OCI-LY7 (cell line): Measurements from ENCODE around the gene IL6. TPM values are rescaled to one million over a fixed set of nuclear protein-coding genes. Genes with fewer than 3 reads are reported as not detected.

Experiments used
- BruUV-seq: library from RNA; stranded (reverse); fragments of 400-500 nt; replicated peaks from 2 replicates; lab custom pipeline; 2021; lab: Mats Ljungman, UMichigan
- CTCF ChIA-PET: fragments of 300-600 bp; sonication (Branson Sonifier 250); formaldehyde crosslinking; loops from one replicate; lab custom pipeline; 2022; ENCODE audit warnings: antibody characterized with exemption; ENCODE audit not compliant: unreplicated experiment; lab: Charles Lee
- POLR2A ChIA-PET: fragments of 300-600 bp; sonication (Branson Sonifier 250); formaldehyde crosslinking; loops from one replicate; lab custom pipeline; 2022; ENCODE audit warnings: antibody characterized with exemption; lab: Charles Lee
- DNase-seq: peaks from one replicate; pipeline ENCODE4 v3.0.0-alpha.2; 2015; ENCODE audit warnings: low spot score
- H2AFZ ChIP-seq: fragments of 200-600 bp; sonication (generic), shearing (Covaris generic); 2 replicates; pipeline ENCODE4 v1.6.1; 2014; ENCODE audit warnings: mild to moderate bottlenecking, antibody characterized with exemption, low read length, moderate library complexity
- H3K27ac ChIP-seq: fragments of 200-600 bp; sonication (generic); 2 replicates; pipeline ENCODE4 v1.5.1; 2014; ENCODE audit warnings: mixed run types, low read depth, mild to moderate bottlenecking, moderate library complexity, low read length, inconsistent platforms; ENCODE audit not compliant: poor library complexity, severe bottlenecking
- H3K36me3 ChIP-seq: fragments of 200-600 bp; sonication (generic); 2 replicates; pipeline ENCODE4 v1.6.1; 2014; ENCODE audit warnings: mild to moderate bottlenecking, antibody characterized with exemption, low read length, moderate library complexity, mixed read lengths; ENCODE audit not compliant: insufficient read depth
- H3K4me1 ChIP-seq: fragments of 200-600 bp; sonication (generic); 2 replicates; pipeline ENCODE4 v1.5.1; 2014; ENCODE audit warnings: mild to moderate bottlenecking, low read length; ENCODE audit not compliant: insufficient read depth, poor library complexity, severe bottlenecking
- H3K4me2 ChIP-seq: fragments of 200-600 bp; sonication (generic); 2 replicates; pipeline ENCODE4 v1.6.1; 2014; ENCODE audit warnings: mild to moderate bottlenecking, low read length
- H3K4me3 ChIP-seq: fragments of 200-600 bp; sonication (generic); 2 replicates; pipeline ENCODE4 v1.5.1; 2014; ENCODE audit warnings: mild to moderate bottlenecking, low read depth, low read length; ENCODE audit not compliant: poor library complexity, severe bottlenecking
- H3K79me2 ChIP-seq: fragments of 200-600 bp; sonication (generic); 2 replicates; pipeline ENCODE4 v1.6.1; 2016; ENCODE audit warnings: low read depth, mild to moderate bottlenecking, low read length, moderate library complexity, mixed read lengths; ENCODE audit not compliant: insufficient read depth
- H3K9me2 ChIP-seq: fragments of 200-600 bp; sonication (generic); 2 replicates; pipeline ENCODE4 v1.6.1; 2016; ENCODE audit warnings: mild to moderate bottlenecking, low read length, mixed read lengths; ENCODE audit not compliant: insufficient read depth
- H3K9me3 ChIP-seq: fragments of 200-600 bp; sonication (generic); 2 replicates; pipeline ENCODE4 v1.6.1; 2014; ENCODE audit warnings: mild to moderate bottlenecking, mixed run types, low read length, mixed read lengths
- H4K20me1 ChIP-seq: fragments of 200-600 bp; sonication (generic); 2 replicates; pipeline ENCODE4 v1.6.1; 2014; ENCODE audit warnings: mild to moderate bottlenecking, antibody characterized with exemption, low read length, moderate library complexity, mixed read lengths; ENCODE audit not compliant: insufficient read depth
- EZH2phosphoT487 ChIP-seq: fragments of 200-600 bp; sonication (generic); IDR thresholded peaks from 2 replicates; pipeline ENCODE4 v1.6.1; 2018; ENCODE audit warnings: low read depth, borderline replicate concordance, mild to moderate bottlenecking, mixed run types, antibody characterized with exemption, low read length, moderate library complexity, mixed read lengths
- intact Hi-C: fragments of 100-400 bp; cut with micrococcal nuclease; formaldehyde crosslinking; loops from one replicate; pipeline ENCODE4 v1.10.0; 2022; ENCODE audit not compliant: unreplicated experiment
- total RNA-seq, 2 experiments: library from RNA; depleted of rRNA in 1 of 2; stranded (reverse); fragments of >200 nt in 1 of 2; shearing (Covaris generic) in 1 of 2; gene quantifications; 2 replicates each; pipeline ENCODE4 v1.2.3, GENCODE V29; 2014 to 2022
- TF ChIP-seq, protein P1 (sequence below): fragments of 200-600 bp; sonication (generic); conservative IDR thresholded peaks from 2 replicates; pipeline ENCODE4 v1.5.1; 2014; ENCODE audit warnings: mild to moderate bottlenecking, antibody characterized with exemption, low read length, moderate library complexity, mixed read lengths

The IL6 gene
- total RNA-seq, 2 experiments from 2014 or later, result not detected

DNA sequence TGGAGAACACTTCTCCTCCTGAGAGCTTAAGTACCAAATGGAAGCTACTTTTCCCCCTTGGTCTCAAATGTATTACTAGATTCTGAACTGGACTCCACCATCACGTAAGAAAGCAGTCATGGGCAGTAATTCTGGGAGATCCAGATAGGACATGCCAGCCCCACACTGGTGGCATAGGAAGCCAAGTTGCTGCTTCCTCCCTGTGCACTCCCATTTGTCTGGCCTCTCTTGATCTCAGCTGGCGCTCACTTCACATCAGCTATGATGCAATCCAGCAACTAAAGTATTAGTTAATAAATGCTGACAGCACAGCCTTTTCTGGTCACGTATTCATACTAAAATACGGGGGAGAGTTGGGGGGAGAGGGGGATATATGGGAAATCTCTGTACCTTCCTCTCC, 3.4 kb upstream of the IL6 start:
- H2AFZ ChIP-seq, result peak overlapping the region; percentile 12; the same call in 1 of the 2 replicates
- no peaks in the 10 kb centered on the region for H3K9me3 ChIP-seq
- no peaks in the 10 kb centered on the region for H4K20me1 ChIP-seq
- H3K36me3 ChIP-seq, result no peaks in the 10 kb centered on the region
- intact Hi-C loops, result loop anchor here (10.0 kb wide), 1 partner anchor 619 kb away; no protein-coding TSS in a partner anchor
- POLR2A ChIA-PET, result interaction anchor here (0.6 to 2.3 kb wide), 14 partner anchors 9 to 163 kb away, joined by 3 to 11 read pairs (median 4); no protein-coding TSS in a partner anchor
- peaks cover 3% of the 10 kb centered on the region for H3K4me1 ChIP-seq
- no peak for DNase-seq
- no peak overlapping the region for H3K4me3 ChIP-seq
- CTCF ChIA-PET, result interaction anchor here (2.0 to 2.8 kb wide), 2 partner anchors 160 to 162 kb away, joined by 6 to 15 read pairs; no protein-coding TSS in a partner anchor
- TF ChIP-seq, protein P1, sequence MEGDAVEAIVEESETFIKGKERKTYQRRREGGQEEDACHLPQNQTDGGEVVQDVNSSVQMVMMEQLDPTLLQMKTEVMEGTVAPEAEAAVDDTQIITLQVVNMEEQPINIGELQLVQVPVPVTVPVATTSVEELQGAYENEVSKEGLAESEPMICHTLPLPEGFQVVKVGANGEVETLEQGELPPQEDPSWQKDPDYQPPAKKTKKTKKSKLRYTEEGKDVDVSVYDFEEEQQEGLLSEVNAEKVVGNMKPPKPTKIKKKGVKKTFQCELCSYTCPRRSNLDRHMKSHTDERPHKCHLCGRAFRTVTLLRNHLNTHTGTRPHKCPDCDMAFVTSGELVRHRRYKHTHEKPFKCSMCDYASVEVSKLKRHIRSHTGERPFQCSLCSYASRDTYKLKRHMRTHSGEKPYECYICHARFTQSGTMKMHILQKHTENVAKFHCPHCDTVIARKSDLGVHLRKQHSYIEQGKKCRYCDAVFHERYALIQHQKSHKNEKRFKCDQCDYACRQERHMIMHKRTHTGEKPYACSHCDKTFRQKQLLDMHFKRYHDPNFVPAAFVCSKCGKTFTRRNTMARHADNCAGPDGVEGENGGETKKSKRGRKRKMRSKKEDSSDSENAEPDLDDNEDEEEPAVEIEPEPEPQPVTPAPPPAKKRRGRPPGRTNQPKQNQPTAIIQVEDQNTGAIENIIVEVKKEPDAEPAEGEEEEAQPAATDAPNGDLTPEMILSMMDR, result no peak
- no peak for TF ChIP-seq EZH2phosphoT487
- BruUV-seq, result no TSS peak
- H3K27ac ChIP-seq, result no peak overlapping the region
- no peaks in the 10 kb centered on the region for H3K79me2 ChIP-seq
- H3K4me2 ChIP-seq, result no peak overlapping the region; the same call in 1 of the 2 replicates
- H3K9me2 ChIP-seq, result no peaks in the 10 kb centered on the region

DNA sequence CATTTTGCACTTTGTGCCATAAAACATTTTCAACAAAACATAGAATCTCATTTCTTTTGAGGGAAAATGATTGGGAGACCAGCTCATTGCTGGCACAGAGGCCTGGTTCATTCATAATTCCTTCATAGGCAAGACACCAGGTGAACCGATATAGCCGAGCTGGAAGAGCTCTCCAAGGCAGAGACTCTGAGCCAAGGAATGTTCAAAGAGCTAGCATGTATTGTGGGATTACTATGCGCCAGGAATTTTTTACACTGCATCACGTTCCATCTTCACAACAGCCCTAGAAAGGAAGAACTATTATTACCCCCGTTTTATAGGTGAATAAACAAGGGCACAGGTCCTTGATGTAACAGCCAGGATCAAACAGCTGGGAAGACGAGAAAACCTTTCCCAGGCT, 2.1 kb upstream of the IL6 start:
- no peak overlapping the region for H3K4me3 ChIP-seq
- no peak overlapping the region for H2AFZ ChIP-seq
- CTCF ChIA-PET, result interaction anchor here (1.0 to 2.8 kb wide), 4 partner anchors 24 to 164 kb away, joined by 3 to 15 read pairs (median 4); no protein-coding TSS in a partner anchor
- H3K79me2 ChIP-seq, result no peaks in the 10 kb centered on the region
- BruUV-seq, result no TSS peak
- POLR2A ChIA-PET, result interaction anchor here (0.6 to 2.3 kb wide), 8 partner anchors 12 to 164 kb away, joined by 3 to 11 read pairs (median 5); no protein-coding TSS in a partner anchor
- H3K4me1 ChIP-seq, result peaks cover 3% of the 10 kb centered on the region
- H3K4me2 ChIP-seq, result no peak overlapping the region
- no peak for DNase-seq
- no peaks in the 10 kb centered on the region for H3K36me3 ChIP-seq
- no peaks in the 10 kb centered on the region for H3K9me2 ChIP-seq
- H4K20me1 ChIP-seq, result no peaks in the 10 kb centered on the region
- H3K27ac ChIP-seq, result no peak overlapping the region
- no peaks in the 10 kb centered on the region for H3K9me3 ChIP-seq
- TF ChIP-seq, protein P1, result no peak
- TF ChIP-seq EZH2phosphoT487, result no peak
- intact Hi-C loops, result loop anchor here (5.0 to 10.0 kb wide), 2 partner anchors 57 to 620 kb away; no protein-coding TSS in a partner anchor

DNA sequence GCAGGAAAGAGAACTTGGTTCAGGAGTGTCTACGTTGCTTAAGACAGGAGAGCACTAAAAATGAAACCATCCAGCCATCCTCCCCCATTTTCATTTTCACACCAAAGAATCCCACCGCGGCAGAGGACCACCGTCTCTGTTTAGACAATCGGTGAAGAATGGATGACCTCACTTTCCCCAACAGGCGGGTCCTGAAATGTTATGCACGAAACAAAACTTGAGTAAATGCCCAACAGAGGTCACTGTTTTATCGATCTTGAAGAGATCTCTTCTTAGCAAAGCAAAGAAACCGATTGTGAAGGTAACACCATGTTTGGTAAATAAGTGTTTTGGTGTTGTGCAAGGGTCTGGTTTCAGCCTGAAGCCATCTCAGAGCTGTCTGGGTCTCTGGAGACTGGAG, 1.4 kb upstream of the IL6 start:
- Histone ChIP-seq H3K4me3 (no peak overlapping the region), H3K9me2 (no peaks in the 10 kb centered on the region), H3K4me2 (no peak overlapping the region), H3K4me1 (peaks cover 3% of the 10 kb centered on the region), H4K20me1 (no peaks in the 10 kb centered on the region), H2AFZ (no peak overlapping the region), H3K36me3 (no peaks in the 10 kb centered on the region), H3K79me2 (no peaks in the 10 kb centered on the region), H3K9me3 (no peaks in the 10 kb centered on the region), H3K27ac (no peak overlapping the region)
- ChIA-PET POLR2A (interaction anchor here (1.0 to 2.3 kb wide), 3 partner anchors 11 to 330 kb away, joined by 3 to 11 read pairs (median 4); no protein-coding TSS in a partner anchor), CTCF (interaction anchor here (1.3 to 2.0 kb wide), 2 partner anchors 24 to 162 kb away, joined by 3 to 6 read pairs; no protein-coding TSS in a partner anchor)
- TF ChIP-seq, protein P1, result peak; percentile 51; the same call in 1 of the 2 replicates
- no peak for TF ChIP-seq EZH2phosphoT487
- DNase-seq, result peak; percentile 39
- intact Hi-C loops, result loop anchor here (5.0 to 10.0 kb wide), 2 partner anchors 57 to 621 kb away; no protein-coding TSS in a partner anchor
- no TSS peak for BruUV-seq
